ENCODE results near the gene LRRC3. TPM values are rescaled to one million over a fixed set of nuclear protein-coding genes. Genes with fewer than 3 reads are reported as not detected.

Gene LRRC3
- total RNA-seq, 2 experiments from 2014 or later: 0.55 to 0.61 TPM

- TF ChIP-seq CTCF (IDR thresholded peaks at IDR 0.05): no peak
- Histone ChIP-seq H3K27me3 (ENCODE audit: control insufficient read depth in 1 of 2, insufficient read depth in 2 of 2, low read length in 2 of 2) (no peaks in the 10 kb centered on the region), H3K36me3 (ENCODE audit: insufficient read depth, low read length) (no peaks in the 10 kb centered on the region), H3K4me3 (ENCODE audit: low read length) (no peak overlapping the region), H3K9me3 (ENCODE audit: control insufficient read depth in 1 of 2, insufficient read depth in 1 of 2, low read length in 2 of 2) (no peaks in the 10 kb centered on the region), H3K4me1 (ENCODE audit: insufficient read depth, low read length) (peaks cover 4% of the 10 kb centered on the region), H3K27ac (ENCODE audit: low read depth in 1 of 2, low read length in 2 of 2) (no peak overlapping the region)
- Mint-ChIP-seq H3K4me1 (ENCODE audit: low read depth) (peaks cover 5% of the 10 kb centered on the region), H3K36me3 (ENCODE audit: low read depth) (no peaks in the 10 kb centered on the region), H3K9me3 (no peaks in the 10 kb centered on the region), H3K27ac (no peak overlapping the region), H3K4me3 (no peak overlapping the region), H3K27me3 (no peaks in the 10 kb centered on the region)
- ATAC-seq (ENCODE audit: poor library complexity) (no peak), DNase-seq (no peak)
- POLR2A ChIA-PET: no interaction called here
- CTCF ChIA-PET: interaction anchor here (1.2 kb wide), 1 partner anchor 10 kb away, joined by 3 read pairs; no protein-coding TSS in a partner anchor
- intact Hi-C loops (cut with DNase I, micrococcal nuclease): loop anchor here in 1 of 2 experiments (5.0 kb wide), 1 partner anchor 668 kb away; no protein-coding TSS in a partner anchor
These were observed 25.1 kb downstream of the LRRC3 start for GRCh38 chr21:44480200-44481053.

GRCh38 chr21:44482581-44483287, 27.4 kb downstream of the LRRC3 start:
- Histone ChIP-seq H3K9me3 (ENCODE audit: control insufficient read depth in 1 of 2, insufficient read depth in 1 of 2, low read length in 2 of 2) (peaks cover 0 to 3% of the 10 kb centered on the region in 2 experiments), H3K4me1 (ENCODE audit: insufficient read depth, low read length) (peaks cover 14% of the 10 kb centered on the region), H3K27me3 (ENCODE audit: control insufficient read depth in 1 of 2, insufficient read depth in 2 of 2, low read length in 2 of 2) (no peaks in the 10 kb centered on the region), H3K36me3 (ENCODE audit: insufficient read depth, low read length) (no peaks in the 10 kb centered on the region), H3K4me3 (ENCODE audit: low read length) (no peak overlapping the region), H3K27ac (ENCODE audit: low read depth in 1 of 2, low read length in 2 of 2) (no peak overlapping the region)
- Mint-ChIP-seq H3K27me3 (no peaks in the 10 kb centered on the region), H3K27ac (no peak overlapping the region), H3K9me3 (no peaks in the 10 kb centered on the region), H3K4me3 (no peak overlapping the region), H3K36me3 (ENCODE audit: low read depth) (no peaks in the 10 kb centered on the region), H3K4me1 (ENCODE audit: low read depth) (peaks cover 10% of the 10 kb centered on the region)
- CTCF ChIA-PET: no interaction called here
- no peak for ATAC-seq (ENCODE audit: poor library complexity)
- intact Hi-C loops (cut with DNase I, micrococcal nuclease): loop anchor here in 1 of 2 experiments (5.0 kb wide), 1 partner anchor 670 kb away; no protein-coding TSS in a partner anchor
- no peak for DNase-seq
- POLR2A ChIA-PET: no interaction called here
- TF ChIP-seq CTCF (IDR thresholded peaks at IDR 0.05): no peak

- DNase-seq (no peak), ATAC-seq (ENCODE audit: poor library complexity) (no peak)
- H3K4me3 ChIP-seq (ENCODE audit: low read length): no peak overlapping the region
- ChIA-PET POLR2A (no interaction called here), CTCF (no interaction called here)
- Mint-ChIP-seq H3K4me1 (ENCODE audit: low read depth) (peaks cover 10% of the 10 kb centered on the region), H3K4me3 (no peak overlapping the region), H3K27me3 (no peaks in the 10 kb centered on the region), H3K9me3 (no peaks in the 10 kb centered on the region), H3K36me3 (ENCODE audit: low read depth) (no peaks in the 10 kb centered on the region), H3K27ac (no peak overlapping the region)
- H3K9me3 ChIP-seq (ENCODE audit: control insufficient read depth in 1 of 2, insufficient read depth in 1 of 2, low read length in 2 of 2): peaks cover 0 to 9% of the 10 kb centered on the region in 2 experiments
- peaks cover 14% of the 10 kb centered on the region for H3K4me1 ChIP-seq (ENCODE audit: insufficient read depth, low read length)
- no peak overlapping the region for H3K27ac ChIP-seq (ENCODE audit: low read depth in 1 of 2, low read length in 2 of 2)
- no peaks in the 10 kb centered on the region for H3K27me3 ChIP-seq (ENCODE audit: control insufficient read depth in 1 of 2, insufficient read depth in 2 of 2, low read length in 2 of 2)
- no peak for TF ChIP-seq CTCF (IDR thresholded peaks at IDR 0.05)
- H3K36me3 ChIP-seq (ENCODE audit: insufficient read depth, low read length): no peaks in the 10 kb centered on the region
- intact Hi-C loops (cut with DNase I, micrococcal nuclease): loop anchor here in 1 of 2 experiments (5.0 kb wide), 1 partner anchor 671 kb away; no protein-coding TSS in a partner anchor
These were observed 28.3 kb downstream of the LRRC3 start for GRCh38 chr21:44483288-44484237.
